ENCODE data around the gene LOXL1.
"Not testable (repeated sequence)": the region's sequence is repeated elsewhere in the genome, so short reads cannot be mapped to it uniquely, and the experiment has no call there.

Gene LOXL1

DNA sequence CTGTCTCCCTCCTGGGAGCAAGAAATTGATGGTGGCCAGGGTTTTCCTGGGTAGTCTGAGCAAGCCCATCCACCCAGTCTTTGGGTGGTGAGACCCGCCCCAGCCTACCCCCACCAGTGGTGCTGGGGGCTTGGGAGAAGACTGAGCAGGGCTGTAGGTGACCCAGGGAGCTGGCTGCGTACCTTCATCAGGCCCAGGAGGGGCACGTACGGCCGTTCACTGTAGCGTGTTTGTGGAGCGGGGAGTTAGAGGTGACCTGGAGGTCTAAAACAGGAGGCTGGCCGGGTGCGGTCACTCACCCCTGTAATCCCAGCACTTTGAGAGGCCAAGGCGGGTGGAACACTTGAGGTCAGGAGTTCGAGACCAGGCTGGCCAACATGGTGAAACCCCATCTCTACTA is 11.5 kb downstream of the LOXL1 start:
- no peak for DNase-seq (ENCODE audit: low read depth in 2 of 3, low spot score in 1 of 3)

DNA sequence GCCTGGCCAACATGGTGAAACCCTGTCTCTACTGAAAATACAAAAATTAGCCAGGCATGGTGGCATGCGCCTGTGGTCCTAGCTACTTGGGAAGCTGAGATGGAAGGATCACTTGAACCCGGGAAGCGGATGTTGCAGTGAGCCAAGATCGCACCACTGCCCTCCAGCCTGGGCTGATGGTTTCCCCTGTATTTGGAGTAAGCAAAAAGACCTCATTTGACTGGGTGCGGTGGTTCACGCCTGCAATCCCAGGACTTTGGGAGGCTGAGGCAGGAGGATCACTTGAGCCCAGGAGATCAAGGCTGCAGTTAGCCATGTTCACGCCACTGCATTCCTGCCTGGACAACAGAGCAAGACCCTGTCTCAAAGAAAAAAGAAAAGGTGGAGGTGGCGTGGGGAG is 12.3 kb downstream of the LOXL1 start:
- DNase-seq (ENCODE audit: low read depth in 2 of 3, low spot score in 1 of 3): not testable (repeated sequence)

GRCh38 chr15:73939138-73939537 is 12.9 kb downstream of the LOXL1 start:
- DNase-seq (ENCODE audit: low read depth in 2 of 3, low spot score in 1 of 3): no peak

GRCh38 chr15:73940061-73940981 is 14.1 kb downstream of the LOXL1 start:
- no peak for DNase-seq (ENCODE audit: low read depth in 2 of 3, low spot score in 1 of 3)

DNA sequence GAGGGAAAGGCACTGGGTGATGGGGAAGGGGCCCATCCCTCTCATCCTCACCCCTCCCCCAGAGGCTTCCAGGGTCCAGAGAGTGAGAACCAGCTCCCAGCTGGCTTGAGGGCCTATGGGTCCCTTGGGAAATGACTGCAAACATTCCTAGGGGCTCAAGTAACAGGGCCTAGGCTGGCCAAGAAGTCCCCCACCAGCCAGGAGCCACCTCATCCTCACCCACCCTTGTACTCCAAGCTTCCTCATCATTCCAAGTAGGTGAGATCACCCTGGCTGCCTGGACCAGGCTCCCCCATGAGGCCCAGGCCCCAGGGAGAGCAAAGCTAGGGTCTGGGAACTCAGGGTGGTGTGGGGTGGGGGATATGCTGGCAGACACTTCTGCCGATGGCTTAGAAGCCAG is 14.8 kb downstream of the LOXL1 start:
- no peak for DNase-seq (ENCODE audit: low read depth in 2 of 3, low spot score in 1 of 3)

- no peak for DNase-seq (ENCODE audit: low read depth in 2 of 3, low spot score in 1 of 3)
Observed at GRCh38 chr15:73941449-73941848, 15.2 kb downstream of the LOXL1 start.

DNA sequence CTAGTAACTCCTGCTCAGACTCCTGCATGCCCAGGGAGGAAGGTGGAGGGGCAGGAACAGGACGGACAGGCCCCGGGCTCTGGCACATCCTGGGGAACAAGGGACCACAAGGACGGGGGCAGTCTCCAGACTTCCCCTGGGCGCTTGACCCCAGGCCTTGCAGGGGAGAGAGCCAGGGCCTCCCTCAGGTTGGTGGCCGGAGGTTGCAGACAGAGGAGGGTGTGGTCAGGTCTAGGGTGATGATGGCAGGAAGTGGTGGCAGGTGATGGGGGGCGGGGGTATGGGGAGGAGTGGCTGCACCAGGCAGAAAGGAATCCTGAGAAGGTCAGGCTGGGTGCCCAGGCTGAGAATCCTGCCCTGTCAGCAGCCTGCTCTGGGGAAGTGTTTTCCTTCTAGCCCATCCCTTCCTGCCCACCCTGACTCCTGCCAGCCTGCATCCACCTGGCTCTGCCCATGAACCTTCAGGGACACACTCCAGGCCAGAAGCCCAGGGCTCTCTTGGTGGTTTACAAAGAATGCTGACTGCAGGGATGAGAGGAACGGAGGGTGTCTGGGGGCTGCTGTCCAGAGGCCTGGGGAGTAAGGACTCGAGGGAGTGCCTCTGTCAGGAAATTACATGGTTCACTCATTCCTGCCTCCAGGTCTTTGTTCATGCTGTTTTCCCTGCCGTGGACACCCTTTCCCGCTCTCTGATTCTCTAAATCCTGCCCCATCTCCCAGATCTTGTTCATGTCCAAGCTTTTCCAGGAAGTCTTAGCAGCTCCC is 15.8 kb downstream of the LOXL1 start:
- DNase-seq (ENCODE audit: low read depth in 2 of 3, low spot score in 1 of 3): no peak

DNA sequence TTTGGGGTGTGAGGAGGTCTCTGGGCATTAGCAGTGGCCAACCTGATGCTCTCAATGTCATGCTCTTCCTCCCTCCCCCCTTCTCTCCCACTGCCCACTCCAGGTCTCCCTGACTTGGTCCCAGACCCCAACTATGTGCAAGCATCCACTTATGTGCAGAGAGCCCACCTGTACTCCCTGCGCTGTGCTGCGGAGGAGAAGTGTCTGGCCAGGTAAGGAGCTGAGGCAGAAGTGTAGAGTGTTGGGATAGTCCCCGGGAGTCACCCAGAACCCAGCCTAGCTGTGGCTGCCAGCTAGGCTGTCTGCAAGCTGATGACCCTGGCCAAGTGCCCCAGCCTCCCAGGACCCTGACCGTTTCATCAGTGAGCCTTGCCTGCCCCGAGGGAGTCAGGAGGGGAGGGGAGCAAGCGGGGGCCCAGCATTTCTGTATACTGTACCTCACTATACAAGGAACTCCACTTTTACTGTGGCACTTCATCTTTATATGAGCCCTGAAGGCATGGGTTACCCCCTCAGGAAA is 16.5 kb downstream of the LOXL1 start:
- DNase-seq (ENCODE audit: low read depth in 2 of 3, low spot score in 1 of 3): no peak

- DNase-seq (ENCODE audit: low read depth in 2 of 3, low spot score in 1 of 3): no peak
Observed at GRCh38 chr15:73944161-73945129, 18.2 kb downstream of the LOXL1 start.

- DNase-seq (ENCODE audit: low read depth in 2 of 3, low spot score in 1 of 3): no peak
Observed at GRCh38 chr15:73945130-73945508, 18.9 kb downstream of the LOXL1 start.

DNA sequence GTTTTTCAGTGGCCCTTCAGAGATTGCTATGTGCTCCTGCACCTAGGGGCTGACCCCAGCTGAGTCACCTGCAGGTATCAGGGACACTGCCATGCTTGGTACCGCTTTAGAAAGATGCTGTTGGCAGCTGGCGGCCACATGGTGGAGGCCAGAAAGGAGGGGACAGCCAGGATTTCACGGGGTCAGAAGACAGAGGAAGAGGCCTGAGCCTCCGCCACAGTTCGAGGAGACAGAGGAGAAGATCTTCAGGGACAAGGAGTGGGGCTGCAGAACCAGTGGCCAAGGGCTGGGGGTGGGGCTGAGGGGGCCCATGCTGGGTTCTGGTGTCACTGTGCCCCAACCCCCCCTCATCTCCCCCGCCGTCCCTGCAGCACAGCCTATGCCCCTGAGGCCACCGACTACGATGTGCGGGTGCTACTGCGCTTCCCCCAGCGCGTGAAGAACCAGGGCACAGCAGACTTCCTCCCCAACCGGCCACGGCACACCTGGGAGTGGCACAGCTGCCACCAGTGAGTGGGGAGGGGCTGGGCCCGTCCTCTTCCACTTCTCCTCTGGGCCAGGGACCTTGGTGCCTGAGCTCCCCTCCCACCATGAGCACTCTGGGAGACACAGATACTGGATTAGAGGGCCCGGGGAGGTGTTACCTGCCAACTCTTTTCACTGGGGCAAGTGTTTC is 19.9 kb downstream of the LOXL1 start:
- no peak for DNase-seq (ENCODE audit: low read depth in 2 of 3, low spot score in 1 of 3)

- no peak for DNase-seq (ENCODE audit: low read depth in 2 of 3, low spot score in 1 of 3)
Observed at GRCh38 chr15:73946795-73947370, 20.6 kb downstream of the LOXL1 start.

GRCh38 chr15:73947651-73948050 is 21.4 kb downstream of the LOXL1 start:
- DNase-seq (ENCODE audit: low read depth in 2 of 3, low spot score in 1 of 3): no peak

- DNase-seq (ENCODE audit: low read depth in 2 of 3, low spot score in 1 of 3): no peak
Observed at GRCh38 chr15:73948396-73948795, 22.1 kb downstream of the LOXL1 start.

GRCh38 chr15:73948982-73949381 is 22.7 kb downstream of the LOXL1 start:
- DNase-seq (ENCODE audit: low read depth in 2 of 3, low spot score in 1 of 3): no peak

DNA sequence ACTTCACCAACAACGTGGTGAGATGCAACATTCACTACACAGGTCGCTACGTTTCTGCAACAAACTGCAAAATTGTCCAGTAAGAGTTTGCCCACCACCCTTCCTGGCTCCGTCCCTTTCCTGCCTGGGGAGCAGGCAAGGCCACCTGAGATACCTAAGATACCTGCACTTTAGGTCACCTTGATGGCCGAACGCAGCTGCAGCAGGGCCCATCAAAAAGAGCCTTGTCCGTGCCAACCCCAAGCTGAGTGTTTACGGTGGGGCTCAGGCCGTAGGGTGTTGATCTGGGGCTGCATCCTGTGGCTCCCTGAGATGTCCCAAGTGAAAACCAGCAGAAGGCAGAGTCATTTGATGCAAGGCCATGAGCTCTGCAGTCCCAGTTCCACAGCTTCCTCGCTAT is 23.2 kb downstream of the LOXL1 start:
- DNase-seq (ENCODE audit: low read depth in 2 of 3, low spot score in 1 of 3): no peak

- DNase-seq (ENCODE audit: low read depth in 2 of 3, low spot score in 1 of 3): no peak
Observed at GRCh38 chr15:73950479-73950830, 24.2 kb downstream of the LOXL1 start.

DNA sequence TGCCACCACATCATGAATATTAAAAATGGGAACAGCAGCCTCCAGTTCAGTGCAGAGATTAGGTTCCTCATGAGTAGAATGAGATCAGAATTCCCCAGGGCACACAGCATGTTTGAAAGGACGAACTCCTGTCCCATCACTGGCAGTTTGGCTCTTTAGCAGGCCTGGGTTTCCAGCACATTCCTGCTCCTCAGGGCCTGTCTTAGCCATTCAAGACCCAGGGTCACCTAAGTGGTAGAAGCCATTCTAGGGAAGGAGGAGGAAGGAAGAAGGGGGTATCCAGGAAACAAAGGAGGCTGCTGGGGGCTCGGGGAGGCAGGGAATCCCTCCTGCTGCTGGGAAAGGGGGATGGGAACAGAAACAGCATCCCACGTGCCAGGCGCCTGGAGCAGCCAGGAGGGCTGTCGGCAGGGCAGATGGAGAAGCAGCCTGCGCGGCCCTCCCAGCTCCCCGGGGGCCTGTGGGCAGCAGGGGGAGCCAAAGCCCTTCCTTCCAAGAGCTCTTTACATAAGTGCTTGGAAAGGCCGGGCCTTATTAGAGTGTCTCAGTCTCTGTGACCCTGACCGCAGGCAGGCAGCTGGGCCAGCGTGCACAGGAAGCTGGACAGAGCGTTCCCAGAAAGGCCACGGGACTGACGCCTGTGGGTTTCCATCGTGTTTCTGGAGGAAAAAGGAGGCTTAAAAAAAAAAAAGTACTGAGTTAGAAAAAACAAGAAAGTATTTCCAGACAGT is 24.7 kb downstream of the LOXL1 start:
- peak; percentile 41 to 63 (median 59) for DNase-seq (ENCODE audit: low read depth in 2 of 3, low spot score in 1 of 3)

DNA sequence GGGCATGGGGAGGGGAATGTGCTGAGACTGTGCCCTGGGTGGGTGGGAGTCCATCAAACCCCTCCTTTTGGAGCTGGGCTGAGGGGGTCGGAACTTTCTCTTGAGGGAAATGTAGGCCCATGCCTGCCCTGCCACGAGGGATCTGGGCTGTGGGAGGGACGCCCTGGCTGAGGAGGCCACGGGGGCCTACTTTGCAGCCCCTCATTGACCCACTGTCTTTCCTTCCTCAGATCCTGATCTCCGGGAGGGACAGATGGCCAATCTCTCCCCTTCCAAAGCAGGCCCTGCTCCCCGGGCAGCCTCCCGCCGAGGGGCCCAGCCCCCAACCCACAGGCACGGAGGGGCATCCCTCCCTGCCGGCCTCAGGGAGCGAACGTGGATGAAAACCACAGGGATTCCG is 25.3 kb downstream of the LOXL1 start:
- no peak for DNase-seq (ENCODE audit: low read depth in 2 of 3, low spot score in 1 of 3)

All from stimulated activated CD4-positive, alpha-beta T cell treated with anti-CD3 and anti-CD28 coated beads, Interleukin-12 subunit alpha, Interleukin-12 subunit beta, amount 100 ng/mL, for 48 hours (primary cell).